NCI-H524 (cell line): Measurements from ENCODE around the gene HIBADH.

Experiments used
- DNase-seq, 2 experiments: peaks; one replicate each; lab custom pipeline; 2025; lab: John Stamatoyannopoulos, UW

HIBADH gene

DNA sequence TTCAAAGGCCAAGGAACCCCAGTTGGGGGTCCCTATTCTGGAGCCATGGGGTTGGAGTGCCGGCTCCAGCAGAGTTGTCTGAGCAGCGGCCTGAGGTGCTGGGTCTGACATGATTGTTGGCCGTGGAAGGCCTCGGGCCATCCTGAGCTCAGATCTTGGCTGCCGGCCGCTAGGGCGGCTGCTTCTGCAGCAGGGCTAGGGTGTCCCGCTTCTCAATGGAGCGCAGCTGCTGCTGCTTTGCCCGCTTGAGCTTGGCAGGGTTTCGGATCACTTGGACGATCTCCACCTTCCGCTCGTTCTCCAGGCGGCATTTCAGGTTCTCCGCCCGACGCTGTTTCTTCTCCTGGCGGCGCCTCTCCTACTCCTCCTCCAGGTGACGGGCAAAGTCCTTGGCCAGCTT, 171.1 kb downstream of the HIBADH start:
- no peak for DNase-seq

DNA sequence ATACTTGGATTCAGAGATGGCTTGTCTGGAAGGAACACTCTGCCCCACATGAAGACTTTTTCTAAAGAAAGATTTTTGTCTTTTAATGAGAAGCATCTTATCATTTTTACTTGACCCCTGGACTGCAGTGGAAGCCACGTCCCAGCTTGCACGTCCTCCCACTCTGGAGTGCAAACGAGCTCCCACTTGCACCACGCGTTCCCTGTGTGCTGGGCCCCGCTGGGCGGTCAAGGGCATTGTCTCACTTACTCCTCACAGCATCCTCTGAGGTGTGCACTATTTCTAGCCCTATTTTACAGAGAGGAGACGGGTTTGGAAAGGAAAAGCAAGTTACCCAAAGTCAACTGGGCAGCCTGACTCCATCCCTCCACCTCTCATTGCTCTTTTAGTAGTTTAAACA, 175.2 kb downstream of the HIBADH start:
- no peak for DNase-seq

DNA sequence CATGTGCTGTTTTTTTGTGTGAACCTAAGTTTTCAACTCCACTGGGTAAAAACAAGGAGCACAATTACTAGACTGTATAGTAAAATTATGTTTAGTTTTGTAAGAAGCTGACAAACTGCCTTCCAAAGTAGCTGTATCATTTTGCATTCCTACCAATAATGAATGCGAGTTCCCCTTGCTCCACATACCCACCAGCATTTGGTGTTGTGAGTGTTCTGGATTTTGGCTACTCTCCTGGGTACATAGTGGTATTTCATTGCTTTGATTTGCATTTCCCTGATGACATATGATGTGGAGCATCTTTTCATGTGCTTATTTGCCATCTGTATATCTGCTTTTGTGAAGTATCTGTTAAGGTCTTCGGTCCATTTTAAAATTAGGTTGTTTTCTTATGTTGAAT, 178.2 kb downstream of the HIBADH start:
- DNase-seq, result no peak

DNA sequence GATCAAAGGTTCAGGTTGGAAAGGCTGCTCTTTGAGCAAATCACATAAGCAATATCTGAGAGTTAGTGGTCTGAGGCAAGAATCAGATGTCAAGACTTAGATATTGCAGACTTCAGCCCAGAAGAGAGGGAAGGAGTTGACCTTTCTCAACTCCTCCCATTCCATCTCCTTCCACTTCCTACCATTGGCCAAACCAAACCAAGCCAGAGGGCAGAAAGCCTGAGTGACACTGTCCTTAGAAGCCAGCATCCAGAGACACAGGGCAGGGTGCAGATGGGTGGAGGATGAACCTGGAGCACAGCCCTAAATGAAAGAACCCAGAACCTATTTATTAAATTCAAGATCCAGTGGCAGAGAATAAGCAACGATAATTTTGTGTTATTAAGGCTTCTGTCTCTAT, 180.5 kb downstream of the HIBADH start:
- no peak for DNase-seq

DNA sequence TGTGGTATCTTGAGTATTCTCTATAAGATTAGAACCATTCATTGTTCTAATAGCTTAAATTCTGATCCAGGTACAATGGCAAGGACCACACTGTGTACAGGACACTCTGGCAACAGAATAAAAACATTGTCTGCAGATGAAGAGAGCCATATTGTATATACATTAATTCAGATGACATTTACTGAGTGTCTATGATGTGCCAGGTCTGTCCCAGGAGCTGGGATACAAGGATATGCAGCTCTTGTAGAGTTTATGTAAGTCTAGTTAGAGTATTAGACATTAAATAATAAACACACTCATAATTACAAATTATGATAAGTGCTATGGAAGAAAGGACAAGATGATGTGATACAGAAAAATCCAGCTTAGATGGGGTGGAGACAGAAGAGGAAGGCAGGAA, 184.1 kb downstream of the HIBADH start:
- DNase-seq, result no peak

DNA sequence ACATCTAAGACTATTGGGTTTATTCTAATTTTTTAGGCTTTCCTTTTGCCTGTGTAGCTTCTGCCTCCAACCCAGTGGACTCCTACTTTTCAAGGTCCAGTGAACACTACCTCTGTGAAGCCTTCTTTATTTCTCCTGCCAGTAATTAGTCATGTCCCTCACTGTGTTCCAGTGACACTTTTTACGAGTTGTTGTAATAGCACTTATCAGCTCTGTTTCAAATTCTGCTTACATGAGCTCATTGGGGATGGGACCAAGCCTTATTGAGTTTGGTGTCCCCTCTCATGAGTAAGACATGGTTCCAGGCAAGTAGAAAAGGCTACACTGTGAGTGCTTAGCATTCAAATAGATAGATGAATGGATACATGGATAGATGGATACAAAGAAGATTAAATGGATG, 184.6 kb downstream of the HIBADH start:
- DNase-seq, result no peak

DNA sequence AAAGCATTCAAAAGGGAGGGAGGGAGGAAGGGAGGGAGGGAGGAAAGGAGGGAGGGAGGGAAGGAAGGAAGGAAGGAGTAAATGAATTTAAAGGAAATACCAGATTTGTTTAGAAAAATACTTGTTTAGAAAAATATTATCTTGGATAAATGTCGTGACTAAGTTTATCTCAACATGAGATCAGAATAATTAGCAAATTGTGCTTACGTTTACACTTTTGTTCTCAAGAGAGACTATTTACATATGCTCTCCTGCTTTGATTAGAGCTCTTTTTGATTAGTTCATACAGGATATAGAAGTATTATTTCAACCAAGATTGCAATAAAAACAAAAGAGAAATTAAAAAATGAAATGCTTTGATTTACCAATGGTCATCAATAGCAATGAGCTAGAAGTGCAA, 186.2 kb downstream of the HIBADH start:
- DNase-seq, result no peak
